ENCODE results near the gene CNGA4.
"Not testable (repeated sequence)": the region's sequence is repeated elsewhere in the genome, so short reads cannot be mapped to it uniquely, and the experiment has no call there.

The CNGA4 gene

GRCh38 chr11:6269994-6270393 lies 31.1 kb downstream of the CNGA4 start:
- DNase-seq: no peak

- DNase-seq: no peak
These were observed 31.8 kb downstream of the CNGA4 start for GRCh38 chr11:6270584-6271246.

GRCh38 chr11:6271598-6271997 lies 32.7 kb downstream of the CNGA4 start:
- DNase-seq: no peak

- no peak for DNase-seq
These were observed 34.3 kb downstream of the CNGA4 start for GRCh38 chr11:6273188-6273587.

GRCh38 chr11:6280809-6281208 lies 41.9 kb downstream of the CNGA4 start:
- not testable (repeated sequence) for DNase-seq

- no peak for DNase-seq
These were observed 44.6 kb downstream of the CNGA4 start for GRCh38 chr11:6283453-6284023.

- DNase-seq: no peak
These were observed 45.4 kb downstream of the CNGA4 start for GRCh38 chr11:6284250-6284649.

- DNase-seq: no peak
These were observed 46.1 kb downstream of the CNGA4 start for GRCh38 chr11:6285019-6285418.
